Astrocyte (in vitro differentiated cells and primary cell): ENCODE measurements around the gene YJU2. TPM values are rescaled to one million over a fixed set of nuclear protein-coding genes. Genes with fewer than 3 reads are reported as not detected.
"Not testable (repeated sequence)": the region's sequence is repeated elsewhere in the genome, so short reads cannot be mapped to it uniquely, and the experiment has no call there.

Experiments
- DNase-seq: peaks from one replicate; pipeline ENCODE4 v3.0.0-alpha.2; 2010; ENCODE audit warnings: low read depth
- FAIRE-seq: peaks from 2 replicates; lab custom pipeline; 2011; peaks lifted over from hg19 to GRCh38; lab: Jason Lieb, UNC
- H2AFZ ChIP-seq: 2 replicates; pipeline ENCODE4 v1.6.0; 2012; ENCODE audit warnings: low read depth, low read length, inconsistent platforms
- H3K27ac ChIP-seq: 2 replicates; pipeline ENCODE4 v1.5.1; 2011; ENCODE audit warnings: low read depth, low read length, inconsistent platforms
- H3K27me3 ChIP-seq: 2 replicates; pipeline ENCODE4 v1.6.0; 2011; ENCODE audit warnings: low read length, inconsistent platforms; ENCODE audit not compliant: insufficient read depth
- H3K36me3 ChIP-seq: 2 replicates; pipeline ENCODE4 v1.5.1; 2011; ENCODE audit warnings: low read length, inconsistent platforms; ENCODE audit not compliant: insufficient read depth
- H3K4me1 ChIP-seq: 2 replicates; pipeline ENCODE4 v1.5.1; 2011; ENCODE audit warnings: low read length, inconsistent platforms; ENCODE audit not compliant: insufficient read depth
- H3K4me2 ChIP-seq: 2 replicates; pipeline ENCODE4 v1.6.0; 2012; ENCODE audit warnings: low read length, inconsistent platforms
- H3K4me3 ChIP-seq: 2 replicates; pipeline ENCODE4 v1.5.1; 2011; ENCODE audit warnings: low read depth, mild to moderate bottlenecking, low read length, inconsistent platforms; ENCODE audit not compliant: insufficient read depth
- H3K79me2 ChIP-seq: 2 replicates; pipeline ENCODE4 v1.6.0; 2012; ENCODE audit warnings: mild to moderate bottlenecking, low read length, inconsistent platforms; ENCODE audit not compliant: insufficient read depth
- H3K9ac ChIP-seq: 2 replicates; pipeline ENCODE4 v1.6.0; 2012; ENCODE audit warnings: mild to moderate bottlenecking, low read length, inconsistent platforms
- H3K9me3 ChIP-seq: 2 replicates; pipeline ENCODE4 v1.5.1; 2012; ENCODE audit warnings: low read depth, mild to moderate bottlenecking, low read length, inconsistent platforms; ENCODE audit not compliant: insufficient read depth
- H4K20me1 ChIP-seq: 2 replicates; pipeline ENCODE4 v1.6.0; 2012; ENCODE audit warnings: low read length, inconsistent platforms; ENCODE audit not compliant: insufficient read depth
- H3K27ac Mint-ChIP-seq: one replicate; pipeline ENCODE4 v1.8.0; 2021; ENCODE audit warnings: mild to moderate bottlenecking, mixed read lengths; ENCODE audit not compliant: unreplicated experiment
- H3K27me3 Mint-ChIP-seq: one replicate; pipeline ENCODE4 v1.8.0; 2021; ENCODE audit warnings: low read depth, mixed read lengths; ENCODE audit not compliant: unreplicated experiment
- H3K36me3 Mint-ChIP-seq: one replicate; pipeline ENCODE4 v1.8.0; 2021; ENCODE audit warnings: low read depth, mixed read lengths; ENCODE audit not compliant: unreplicated experiment
- H3K4me1 Mint-ChIP-seq: one replicate; pipeline ENCODE4 v1.8.0; 2021; ENCODE audit warnings: low read depth, mixed read lengths; ENCODE audit not compliant: unreplicated experiment
- H3K4me3 Mint-ChIP-seq: one replicate; pipeline ENCODE4 v1.8.0; 2021; ENCODE audit warnings: mild to moderate bottlenecking, moderate library complexity, mixed read lengths; ENCODE audit not compliant: unreplicated experiment
- H3K9me3 Mint-ChIP-seq: one replicate; pipeline ENCODE4 v1.8.0; 2021; ENCODE audit warnings: mild to moderate bottlenecking, mixed read lengths; ENCODE audit not compliant: unreplicated experiment
- CTCF ChIP-seq: IDR thresholded peaks from 2 replicates; pipeline ENCODE4 v1.5.1; 2011; ENCODE audit warnings: low read depth, mild to moderate bottlenecking, inconsistent platforms, low read length, moderate library complexity; ENCODE audit not compliant: insufficient read depth
- EZH2 ChIP-seq: IDR thresholded peaks from 2 replicates; pipeline ENCODE4 v1.6.1; 2012; ENCODE audit warnings: mild to moderate bottlenecking, low read length, inconsistent platforms; ENCODE audit not compliant: insufficient read depth
- total RNA-seq: library from RNA; stranded (reverse); gene quantifications from 2 replicates; pipeline ENCODE4 v1.2.1, GENCODE V29; 2021

The YJU2 gene
- total RNA-seq, 1 donor from 2014 or later, result 14.0 TPM

DNA sequence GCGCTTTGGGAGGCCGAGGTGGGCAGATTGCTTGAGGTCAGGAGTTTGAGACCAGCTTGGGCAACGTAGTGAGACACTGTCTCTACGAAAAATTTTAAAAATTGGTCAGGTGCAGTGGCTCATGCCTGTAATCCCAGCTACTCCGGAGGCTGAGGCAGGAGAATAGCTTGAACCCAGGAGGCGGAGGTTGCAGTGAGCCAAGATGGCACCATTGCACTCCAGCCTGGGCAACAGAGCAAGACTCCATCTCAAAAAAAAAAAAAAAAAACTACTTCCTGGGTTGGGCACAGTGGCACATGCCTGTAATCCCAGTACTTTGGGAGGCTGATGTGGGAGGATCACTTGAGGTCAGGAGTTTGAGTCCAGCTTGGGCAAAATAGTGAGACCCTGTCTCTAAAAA lies 15.4 kb upstream of the YJU2 start:
- H3K36me3 Mint-ChIP-seq, H3K36me3 ChIP-seq, H3K4me1 Mint-ChIP-seq, H3K9me3 ChIP-seq, H3K79me2 ChIP-seq, H3K27ac ChIP-seq, H4K20me1 ChIP-seq, H2AFZ ChIP-seq, H3K9ac ChIP-seq, H3K4me3 Mint-ChIP-seq, DNase-seq, H3K9me3 Mint-ChIP-seq, H3K27me3 Mint-ChIP-seq, H3K27me3 ChIP-seq, H3K4me2 ChIP-seq, H3K4me3 ChIP-seq, FAIRE-seq: not testable (repeated sequence)
- peaks cover 13% of the 10 kb centered on the region for H3K4me1 ChIP-seq
- peak overlapping the region; percentile 26 for H3K27ac Mint-ChIP-seq

- H3K9ac ChIP-seq, FAIRE-seq, H3K27me3 Mint-ChIP-seq, H3K9me3 Mint-ChIP-seq, H3K4me3 ChIP-seq, H3K4me3 Mint-ChIP-seq, H3K36me3 ChIP-seq, H2AFZ ChIP-seq, H3K36me3 Mint-ChIP-seq, DNase-seq, H3K27ac ChIP-seq, H3K4me2 ChIP-seq, H3K27me3 ChIP-seq, H4K20me1 ChIP-seq, H3K79me2 ChIP-seq, H3K4me1 Mint-ChIP-seq, H3K9me3 ChIP-seq, H3K27ac Mint-ChIP-seq: not testable (repeated sequence)
- peaks cover 13% of the 10 kb centered on the region for H3K4me1 ChIP-seq
Observed at GRCh38 chr19:4232139-4232538, 14.7 kb upstream of the YJU2 start.

GRCh38 chr19:4232614-4233281 lies 14.1 kb upstream of the YJU2 start:
- Mint-ChIP-seq H3K9me3 (peaks cover 2% of the 10 kb centered on the region), H3K4me3 (no peak overlapping the region), H3K27me3 (no peaks in the 10 kb centered on the region), H3K4me1 (peaks cover 2% of the 10 kb centered on the region), H3K36me3 (no peaks in the 10 kb centered on the region), H3K27ac (no peak overlapping the region)
- DNase-seq (no peak), FAIRE-seq (no peak)
- Histone ChIP-seq H3K36me3 (no peaks in the 10 kb centered on the region), H3K4me2 (no peak overlapping the region), H2AFZ (no peak overlapping the region), H3K4me3 (no peak overlapping the region), H3K9ac (no peak overlapping the region), H4K20me1 (no peaks in the 10 kb centered on the region), H3K79me2 (no peaks in the 10 kb centered on the region), H3K4me1 (peaks cover 13% of the 10 kb centered on the region), H3K27ac (no peak overlapping the region), H3K9me3 (no peaks in the 10 kb centered on the region), H3K27me3 (peaks cover 6% of the 10 kb centered on the region)
- TF ChIP-seq EZH2, result no peak
- no peak for TF ChIP-seq CTCF
